ENCODE results near the gene TMEM40.

DNA sequence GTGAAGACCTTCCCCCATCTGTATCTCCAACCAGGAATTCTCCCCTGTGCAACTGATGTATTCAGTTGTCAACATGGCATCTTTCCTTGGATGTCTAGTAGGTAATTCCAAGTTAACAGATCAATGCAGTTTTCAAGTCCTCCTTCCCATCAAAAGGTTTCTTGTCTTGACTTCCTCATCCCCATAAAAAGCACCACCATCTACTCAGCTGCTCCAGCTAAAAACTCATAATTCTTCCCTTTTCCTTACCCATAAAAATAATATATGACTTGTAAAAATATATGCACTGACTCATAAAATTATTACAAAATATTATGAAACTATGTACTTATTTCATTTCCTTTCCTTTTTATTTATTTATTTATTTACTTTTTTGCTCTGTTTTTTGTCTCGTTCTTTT is 32.4 kb upstream of the TMEM40 start:
- TF ChIP-seq ZNF785 (tag by site-specific recombination; IDR thresholded peaks at IDR 0.05) (no peak), SP2 (tag by site-specific recombination; IDR thresholded peaks at IDR 0.05) (no peak), CTCF (tag by site-specific recombination; IDR thresholded peaks at IDR 0.05) (no peak), BCL11A (tag by site-specific recombination; IDR thresholded peaks at IDR 0.05; ENCODE audit: low read depth) (no peak), ZSCAN30 (tag by site-specific recombination; IDR thresholded peaks at IDR 0.05) (no peak), ZFP37 (tag by site-specific recombination; IDR thresholded peaks at IDR 0.05) (no peak), ZNF335 (tag by site-specific recombination; conservative IDR thresholded peaks at IDR 0.05) (no peak), ZNF791 (tag by site-specific recombination; IDR thresholded peaks at IDR 0.05) (no peak), ZNF426 (tag by site-specific recombination; IDR thresholded peaks at IDR 0.05) (no peak)
- TF ChIP-seq, protein P1, sequence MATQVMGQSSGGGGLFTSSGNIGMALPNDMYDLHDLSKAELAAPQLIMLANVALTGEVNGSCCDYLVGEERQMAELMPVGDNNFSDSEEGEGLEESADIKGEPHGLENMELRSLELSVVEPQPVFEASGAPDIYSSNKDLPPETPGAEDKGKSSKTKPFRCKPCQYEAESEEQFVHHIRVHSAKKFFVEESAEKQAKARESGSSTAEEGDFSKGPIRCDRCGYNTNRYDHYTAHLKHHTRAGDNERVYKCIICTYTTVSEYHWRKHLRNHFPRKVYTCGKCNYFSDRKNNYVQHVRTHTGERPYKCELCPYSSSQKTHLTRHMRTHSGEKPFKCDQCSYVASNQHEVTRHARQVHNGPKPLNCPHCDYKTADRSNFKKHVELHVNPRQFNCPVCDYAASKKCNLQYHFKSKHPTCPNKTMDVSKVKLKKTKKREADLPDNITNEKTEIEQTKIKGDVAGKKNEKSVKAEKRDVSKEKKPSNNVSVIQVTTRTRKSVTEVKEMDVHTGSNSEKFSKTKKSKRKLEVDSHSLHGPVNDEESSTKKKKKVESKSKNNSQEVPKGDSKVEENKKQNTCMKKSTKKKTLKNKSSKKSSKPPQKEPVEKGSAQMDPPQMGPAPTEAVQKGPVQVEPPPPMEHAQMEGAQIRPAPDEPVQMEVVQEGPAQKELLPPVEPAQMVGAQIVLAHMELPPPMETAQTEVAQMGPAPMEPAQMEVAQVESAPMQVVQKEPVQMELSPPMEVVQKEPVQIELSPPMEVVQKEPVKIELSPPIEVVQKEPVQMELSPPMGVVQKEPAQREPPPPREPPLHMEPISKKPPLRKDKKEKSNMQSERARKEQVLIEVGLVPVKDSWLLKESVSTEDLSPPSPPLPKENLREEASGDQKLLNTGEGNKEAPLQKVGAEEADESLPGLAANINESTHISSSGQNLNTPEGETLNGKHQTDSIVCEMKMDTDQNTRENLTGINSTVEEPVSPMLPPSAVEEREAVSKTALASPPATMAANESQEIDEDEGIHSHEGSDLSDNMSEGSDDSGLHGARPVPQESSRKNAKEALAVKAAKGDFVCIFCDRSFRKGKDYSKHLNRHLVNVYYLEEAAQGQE (tag by site-specific recombination; IDR thresholded peaks at IDR 0.05): no peak
- TF ChIP-seq, protein P2, sequence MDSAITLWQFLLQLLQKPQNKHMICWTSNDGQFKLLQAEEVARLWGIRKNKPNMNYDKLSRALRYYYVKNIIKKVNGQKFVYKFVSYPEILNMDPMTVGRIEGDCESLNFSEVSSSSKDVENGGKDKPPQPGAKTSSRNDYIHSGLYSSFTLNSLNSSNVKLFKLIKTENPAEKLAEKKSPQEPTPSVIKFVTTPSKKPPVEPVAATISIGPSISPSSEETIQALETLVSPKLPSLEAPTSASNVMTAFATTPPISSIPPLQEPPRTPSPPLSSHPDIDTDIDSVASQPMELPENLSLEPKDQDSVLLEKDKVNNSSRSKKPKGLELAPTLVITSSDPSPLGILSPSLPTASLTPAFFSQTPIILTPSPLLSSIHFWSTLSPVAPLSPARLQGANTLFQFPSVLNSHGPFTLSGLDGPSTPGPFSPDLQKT (IDR thresholded peaks at IDR 0.05; ENCODE audit: borderline replicate concordance, low read depth, low read length): no peak

Data from HEK293 (cell line).